SK-N-MC (cell line): ENCODE data around the gene AQP9.

ENCODE experiments used
- EZH2 ChIP-seq: fragments of 200-600 bp; sonication (generic); IDR thresholded peaks from one replicate; pipeline ENCODE4 v1.6.1; 2017; ENCODE audit warnings: antibody characterized with exemption
- FOXP2 ChIP-seq: optimal IDR thresholded peaks from 2 replicates; pipeline ENCODE3; 2011; ENCODE audit warnings: mild to moderate bottlenecking, moderate library complexity; ENCODE audit not compliant: insufficient read depth; ENCODE audit errors: extremely low read length, control extremely low read depth
- POLR2AphosphoS5 ChIP-seq: IDR thresholded peaks from 2 replicates; pipeline ENCODE4 v1.6.1; 2012; ENCODE audit warnings: mild to moderate bottlenecking, low read depth, low read length, borderline replicate concordance

DNA sequence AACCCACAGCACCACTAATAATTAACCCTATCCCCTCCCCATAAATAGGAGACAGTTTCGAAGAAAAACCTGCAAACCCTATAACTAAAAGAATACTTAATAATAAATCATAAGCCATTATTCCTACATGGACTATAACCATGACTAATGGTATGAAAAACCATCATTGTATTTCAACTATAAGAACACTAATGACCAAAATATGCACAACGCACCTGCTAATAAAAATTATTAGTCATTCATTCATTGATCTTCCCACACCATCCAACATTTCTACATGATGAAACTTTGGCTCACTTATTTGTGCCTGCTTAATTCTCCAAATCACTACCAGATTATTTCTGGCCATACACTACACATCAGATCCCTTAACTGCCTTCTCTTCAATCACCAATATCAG is 16.6 kb downstream of the AQP9 start:
- TF ChIP-seq EZH2 = no peak
- no peak for TF ChIP-seq POLR2AphosphoS5
- TF ChIP-seq FOXP2 = no peak
